GM12878 (cell line): ENCODE data around the gene SIKE1. TPM values are rescaled to one million over a fixed set of nuclear protein-coding genes. Genes with fewer than 3 reads are reported as not detected.

ENCODE experiments used
- ATAC-seq: fragments of 200-7000 bp; cut with Tn5 transposase; 3 replicates; pipeline ENCODE4 v1.9.1; 2020; ENCODE audit warnings: mild to moderate bottlenecking, moderate library complexity
- BruUV-seq: library from RNA; stranded (reverse); fragments of 400-500 nt; replicated peaks from 2 replicates; lab custom pipeline; 2021; lab: Mats Ljungman, UMichigan
- CTCF ChIA-PET: fragments of 300-600 bp; sonication (Branson Sonifier 250); formaldehyde crosslinking; extraction: SDS; loops from one replicate; lab custom pipeline; 2021; ENCODE audit warnings: inconsistent platforms; lab: Yijun Ruan, JAX
- POLR2A ChIA-PET: fragments of 350-600 bp; formaldehyde crosslinking; extraction: SDS; loops from one replicate; lab custom pipeline; 2021; ENCODE audit warnings: inconsistent platforms; lab: Charles Lee
- RAD21 ChIA-PET: fragments of 300-600 bp; sonication (Branson Sonifier 250); formaldehyde crosslinking; loops from one replicate; lab custom pipeline; 2023; ENCODE audit warnings: antibody characterized with exemption; ENCODE audit not compliant: unreplicated experiment; lab: Charles Lee
- SMC1A ChIA-PET: fragments of 300-600 bp; sonication (Branson Sonifier 250); formaldehyde crosslinking; loops from one replicate; lab custom pipeline; 2023; ENCODE audit not compliant: unreplicated experiment, uncharacterized antibody; lab: Charles Lee
- DNase-seq: peaks from one replicate; pipeline ENCODE4 v3.0.0-alpha.2; 2011; ENCODE audit warnings: low read depth, low spot score
- FAIRE-seq: peaks from 3 replicates; lab custom pipeline; 2011; peaks lifted over from hg19 to GRCh38; lab: Jason Lieb, UNC
- H2AFZ ChIP-seq: 2 replicates; pipeline ENCODE4 v1.6.0; 2011; ENCODE audit warnings: low read depth, low read length, control low read depth; ENCODE audit not compliant: control insufficient read depth
- H3K27ac ChIP-seq: 2 replicates; pipeline ENCODE4 v1.5.1; 2011; ENCODE audit warnings: control low read depth; ENCODE audit not compliant: control insufficient read depth, insufficient read depth
- H3K27me3 ChIP-seq, 2 experiments: replicated peaks in 1 of 2; 2 replicates each; pipeline versions ENCODE4 v1.6.0 to v1.6.1; 2011; ENCODE audit warnings: low read length in 1 of 2; ENCODE audit not compliant: control insufficient read depth in 2 of 2, insufficient read depth in 2 of 2
- H3K36me3 ChIP-seq, 2 experiments: 2 replicates each; pipeline ENCODE4 v1.5.1; 2011; ENCODE audit warnings: low read length in 1 of 2; ENCODE audit not compliant: control insufficient read depth in 2 of 2, insufficient read depth in 2 of 2
- H3K4me1 ChIP-seq: 2 replicates; pipeline ENCODE4 v1.6.1; 2011; ENCODE audit warnings: mild to moderate bottlenecking, low read length, moderate library complexity, mixed read lengths; ENCODE audit not compliant: control insufficient read depth, insufficient read depth
- H3K4me2 ChIP-seq: 2 replicates; pipeline ENCODE4 v1.6.0; 2011; ENCODE audit warnings: control low read depth; ENCODE audit not compliant: control insufficient read depth, insufficient read depth
- H3K4me3 ChIP-seq: fragments of 200-600 bp; sonication (generic); 2 replicates; pipeline ENCODE4 v1.5.1; 2016
- H3K79me2 ChIP-seq: 2 replicates; pipeline ENCODE4 v1.6.0; 2011; ENCODE audit warnings: low read length; ENCODE audit not compliant: control insufficient read depth, insufficient read depth
- H3K9ac ChIP-seq: 2 replicates; pipeline ENCODE4 v1.8.0; 2011; ENCODE audit warnings: low read length, control low read depth, mixed read lengths; ENCODE audit not compliant: control insufficient read depth, insufficient read depth
- H3K9me3 ChIP-seq: replicated peaks from 3 replicates; pipeline ENCODE4 v1.5.1; 2011; ENCODE audit warnings: mild to moderate bottlenecking, low read length; ENCODE audit not compliant: control insufficient read depth, insufficient read depth
- H4K20me1 ChIP-seq: 2 replicates; pipeline ENCODE4 v1.6.0; 2011; ENCODE audit not compliant: control insufficient read depth, insufficient read depth
- CHD1 ChIP-seq: IDR thresholded peaks from 2 replicates; pipeline ENCODE4 v1.6.1; 2012; ENCODE audit warnings: low read depth, low read length, improper control_type of control experiment
- GABPA ChIP-seq: IDR thresholded peaks from 2 replicates; pipeline ENCODE4 v1.6.1; 2014; ENCODE audit warnings: antibody characterized with exemption, low read depth, mild to moderate bottlenecking, inconsistent platforms
- LARP7 ChIP-seq: fragments of 450-650 bp; IDR thresholded peaks from 2 replicates; pipeline ENCODE4 v1.6.1; 2017; ENCODE audit warnings: mild to moderate bottlenecking
- MEF2B ChIP-seq: fragments of 450-650 bp; IDR thresholded peaks from 2 replicates; pipeline ENCODE4 v1.6.1; 2018; ENCODE audit warnings: mild to moderate bottlenecking, moderate library complexity; ENCODE audit not compliant: partially characterized antibody, poor library complexity, severe bottlenecking
- SPI1 ChIP-seq: IDR thresholded peaks from 2 replicates; pipeline ENCODE4 v1.6.1; 2011; ENCODE audit warnings: low read depth, mild to moderate bottlenecking, low read length, moderate library complexity, borderline replicate concordance; ENCODE audit not compliant: insufficient read depth
- SRF ChIP-seq, 2 experiments: IDR thresholded peaks; 2 replicates each; pipeline ENCODE4 v1.6.1; 2011; ENCODE audit warnings: low read depth in 2 of 2, low read length in 2 of 2, mild to moderate bottlenecking in 1 of 2, moderate library complexity in 1 of 2
- STAT3 ChIP-seq: IDR thresholded peaks from 2 replicates; pipeline ENCODE4 v1.6.1; 2011; ENCODE audit warnings: low read depth, low read length, improper control_type of control experiment
- SUPT20H ChIP-seq: IDR thresholded peaks from 2 replicates; pipeline ENCODE4 v1.6.1; 2011; ENCODE audit warnings: low read depth, mild to moderate bottlenecking, low read length, moderate library complexity, borderline replicate concordance; ENCODE audit not compliant: control insufficient read depth
- SUZ12 ChIP-seq: fragments of 200-600 bp; sonication (generic); IDR thresholded peaks from one replicate; pipeline ENCODE4 v1.6.1; 2018; ENCODE audit warnings: antibody characterized with exemption, mild to moderate bottlenecking; ENCODE audit not compliant: unreplicated experiment
- WGBS: methylation state at CpG from one replicate; pipeline ENCODE4 v1.1.6; 2016; ENCODE audit warnings: low lambda C conversion rate; ENCODE audit not compliant: insufficient replicate concordance, insufficient coverage; ENCODE audit errors: missing lambda C conversion rate; 5-methylcytosine and 5-hydroxymethylcytosine counted together
- in situ Hi-C: fragments of 300-500 bp; cut with MboI; formaldehyde crosslinking; loops from 9 replicates; pipeline ENCODE4 v1.14.3; 2018; ENCODE audit warnings: mixed read lengths
- intact Hi-C: fragments of 100-400 bp; cut with micrococcal nuclease; formaldehyde crosslinking; loops from one replicate; pipeline ENCODE4 v1.14.2; 2022; ENCODE audit not compliant: unreplicated experiment
- polyA plus RNA-seq, 11 experiments: library from polyadenylated mRNA; depleted of rRNA in 4 of 11; unstranded in 6 of 11; stranded (reverse) in 5 of 11; fragments of >200 nt; fragmentation: Nextera tagmentation in 4 of 11; fragmentation: Illumina TruSeq in 1 of 11; extraction: Ambion mirVana in 4 of 11; extraction: Trizol in 1 of 11; gene quantifications; 1 replicate in 1 of 11; 2 replicates in 10 of 11; pipeline versions ENCODE4 v1.2.1 to v1.2.3, GENCODE V29; 2011 to 2016; ENCODE audit warnings: inconsistent platforms in 2 of 11, missing spikeins in 2 of 11, low read depth in 1 of 11
- total RNA-seq, 4 experiments: library from RNA; depleted of rRNA in 3 of 4; stranded (reverse); fragments of >200 nt in 3 of 4; fragmentation: Illumina TruSeq in 1 of 4; extraction: Trizol in 1 of 4; gene quantifications; 2 replicates each; pipeline versions ENCODE4 v1.2.1 to v1.2.3, GENCODE V29; 2013 to 2021
- TF ChIP-seq, protein P1 (sequence below): fragments of 450-650 bp; IDR thresholded peaks from 2 replicates; pipeline ENCODE4 v1.6.1; 2017; ENCODE audit warnings: low read depth, mild to moderate bottlenecking, moderate library complexity
- TF ChIP-seq, protein P2 (sequence below): fragments of 450-650 bp; IDR thresholded peaks from 2 replicates; pipeline ENCODE4 v1.6.1; 2017; ENCODE audit warnings: mild to moderate bottlenecking

The SIKE1 gene
- total and polyA plus RNA-seq, 10 of the 15 experiments (the other 5 are each of a cell fraction or from before 2014, with no cell fraction given) = 10.4 to 67.0 (median 45.5) TPM

GRCh38 chr1:114771992-114772391, 8.5 kb downstream of the SIKE1 start:
- Histone ChIP-seq H3K36me3 (peaks cover 0 to 6% of the 10 kb centered on the region in 2 experiments; a peak in 2 of 4 replicates), H3K27me3 (no peaks in the 10 kb centered on the region), H3K4me1 (no peaks in the 10 kb centered on the region), H3K4me2 (no peak overlapping the region), H2AFZ (no peak overlapping the region), H3K9me3 (no peaks in the 10 kb centered on the region), H3K27ac (no peak overlapping the region), H3K9ac (no peak overlapping the region), H3K4me3 (no peak overlapping the region), H4K20me1 (no peaks in the 10 kb centered on the region), H3K79me2 (no peaks in the 10 kb centered on the region)
- in situ Hi-C loops = no loop called here
- CTCF ChIA-PET = no interaction called here
- ATAC-seq (no peak), DNase-seq (no peak), FAIRE-seq (no peak)
- 100% methylated on average over 1 of the region's 1 CpG for WGBS
- SMC1A ChIA-PET = interaction anchor here (0.5 kb wide), 1 partner anchor 434 kb away, joined by 3 read pairs; no protein-coding TSS in a partner anchor
- RAD21 ChIA-PET = interaction anchor here (1.2 kb wide), 1 partner anchor 9 kb away, joined by 3 read pairs; the partner anchor contains the start of gene SIKE1
- TF ChIP-seq MEF2B (no peak), SPI1 (peak; percentile 42; the same call in 1 of the 2 replicates)
- BruUV-seq = no TSS peak
- POLR2A ChIA-PET = no interaction called here
- intact Hi-C loops = no loop called here

DNA sequence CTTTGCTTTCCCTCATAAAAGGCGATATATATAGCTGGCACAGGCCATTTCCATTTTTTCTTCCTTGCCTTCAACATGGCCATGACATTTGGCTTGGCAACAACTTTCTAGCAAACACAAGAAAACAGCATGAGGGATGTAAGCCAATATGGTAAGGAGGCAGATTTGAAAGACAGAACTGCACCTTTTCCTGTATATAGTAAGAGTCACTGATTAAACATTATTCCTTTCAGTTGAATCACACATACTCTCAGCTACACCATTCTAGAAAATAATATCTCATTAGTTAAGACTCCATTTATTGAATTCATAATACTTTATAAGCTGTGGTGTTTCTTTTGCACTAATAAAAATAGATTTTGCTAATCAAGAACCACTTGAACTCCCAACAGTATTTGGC, 9.5 kb downstream of the SIKE1 start:
- intact Hi-C loops = no loop called here
- CTCF ChIA-PET = no interaction called here
- H3K9ac ChIP-seq = no peak overlapping the region
- no peaks in the 10 kb centered on the region for H3K79me2 ChIP-seq
- 90% methylated on average over 1 of the region's 1 CpG for WGBS
- no peaks in the 10 kb centered on the region for H3K9me3 ChIP-seq
- RAD21 ChIA-PET = no interaction called here
- no peak overlapping the region for H3K4me2 ChIP-seq
- DNase-seq (no peak), ATAC-seq (no peak), FAIRE-seq (no peak)
- H3K4me3 ChIP-seq = no peak overlapping the region
- no peak overlapping the region for H3K27ac ChIP-seq
- no peaks in the 10 kb centered on the region for H4K20me1 ChIP-seq
- POLR2A ChIA-PET = no interaction called here
- in situ Hi-C loops = no loop called here
- BruUV-seq = no TSS peak
- SMC1A ChIA-PET = no interaction called here
- H3K4me1 ChIP-seq = no peaks in the 10 kb centered on the region
- H2AFZ ChIP-seq = no peak overlapping the region
- H3K27me3 ChIP-seq = no peaks in the 10 kb centered on the region
- H3K36me3 ChIP-seq = peaks cover 0 to 1% of the 10 kb centered on the region in 2 experiments; a peak in 2 of 4 replicates
- TF ChIP-seq SRF (IDR thresholded peaks at IDR 0.05; ENCODE audit: low read depth in 2 of 2, low read length in 2 of 2) (no peak), LARP7 (no peak), GABPA (no peak), SUZ12 (no peak), SPI1 (no peak), SUPT20H (no peak), STAT3 (no peak), CHD1 (no peak)
- TF ChIP-seq, protein P1, sequence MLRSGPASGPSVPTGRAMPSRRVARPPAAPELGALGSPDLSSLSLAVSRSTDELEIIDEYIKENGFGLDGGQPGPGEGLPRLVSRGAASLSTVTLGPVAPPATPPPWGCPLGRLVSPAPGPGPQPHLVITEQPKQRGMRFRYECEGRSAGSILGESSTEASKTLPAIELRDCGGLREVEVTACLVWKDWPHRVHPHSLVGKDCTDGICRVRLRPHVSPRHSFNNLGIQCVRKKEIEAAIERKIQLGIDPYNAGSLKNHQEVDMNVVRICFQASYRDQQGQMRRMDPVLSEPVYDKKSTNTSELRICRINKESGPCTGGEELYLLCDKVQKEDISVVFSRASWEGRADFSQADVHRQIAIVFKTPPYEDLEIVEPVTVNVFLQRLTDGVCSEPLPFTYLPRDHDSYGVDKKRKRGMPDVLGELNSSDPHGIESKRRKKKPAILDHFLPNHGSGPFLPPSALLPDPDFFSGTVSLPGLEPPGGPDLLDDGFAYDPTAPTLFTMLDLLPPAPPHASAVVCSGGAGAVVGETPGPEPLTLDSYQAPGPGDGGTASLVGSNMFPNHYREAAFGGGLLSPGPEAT = no peak
- TF ChIP-seq, protein P2, sequence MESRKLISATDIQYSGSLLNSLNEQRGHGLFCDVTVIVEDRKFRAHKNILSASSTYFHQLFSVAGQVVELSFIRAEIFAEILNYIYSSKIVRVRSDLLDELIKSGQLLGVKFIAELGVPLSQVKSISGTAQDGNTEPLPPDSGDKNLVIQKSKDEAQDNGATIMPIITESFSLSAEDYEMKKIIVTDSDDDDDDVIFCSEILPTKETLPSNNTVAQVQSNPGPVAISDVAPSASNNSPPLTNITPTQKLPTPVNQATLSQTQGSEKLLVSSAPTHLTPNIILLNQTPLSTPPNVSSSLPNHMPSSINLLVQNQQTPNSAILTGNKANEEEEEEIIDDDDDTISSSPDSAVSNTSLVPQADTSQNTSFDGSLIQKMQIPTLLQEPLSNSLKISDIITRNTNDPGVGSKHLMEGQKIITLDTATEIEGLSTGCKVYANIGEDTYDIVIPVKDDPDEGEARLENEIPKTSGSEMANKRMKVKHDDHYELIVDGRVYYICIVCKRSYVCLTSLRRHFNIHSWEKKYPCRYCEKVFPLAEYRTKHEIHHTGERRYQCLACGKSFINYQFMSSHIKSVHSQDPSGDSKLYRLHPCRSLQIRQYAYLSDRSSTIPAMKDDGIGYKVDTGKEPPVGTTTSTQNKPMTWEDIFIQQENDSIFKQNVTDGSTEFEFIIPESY = no peak
